ENCODE results near the gene KMT2B.

KMT2B gene

GRCh38 chr19:35752746-35753350 is 35.0 kb downstream of the KMT2B start:
- CTCF ChIA-PET = interaction anchor here (0.8 to 1.8 kb wide), 3 partner anchors 12 to 178 kb away, joined by 3 to 4 read pairs (median 4); no protein-coding TSS in a partner anchor
- TF ChIP-seq, protein P1, sequence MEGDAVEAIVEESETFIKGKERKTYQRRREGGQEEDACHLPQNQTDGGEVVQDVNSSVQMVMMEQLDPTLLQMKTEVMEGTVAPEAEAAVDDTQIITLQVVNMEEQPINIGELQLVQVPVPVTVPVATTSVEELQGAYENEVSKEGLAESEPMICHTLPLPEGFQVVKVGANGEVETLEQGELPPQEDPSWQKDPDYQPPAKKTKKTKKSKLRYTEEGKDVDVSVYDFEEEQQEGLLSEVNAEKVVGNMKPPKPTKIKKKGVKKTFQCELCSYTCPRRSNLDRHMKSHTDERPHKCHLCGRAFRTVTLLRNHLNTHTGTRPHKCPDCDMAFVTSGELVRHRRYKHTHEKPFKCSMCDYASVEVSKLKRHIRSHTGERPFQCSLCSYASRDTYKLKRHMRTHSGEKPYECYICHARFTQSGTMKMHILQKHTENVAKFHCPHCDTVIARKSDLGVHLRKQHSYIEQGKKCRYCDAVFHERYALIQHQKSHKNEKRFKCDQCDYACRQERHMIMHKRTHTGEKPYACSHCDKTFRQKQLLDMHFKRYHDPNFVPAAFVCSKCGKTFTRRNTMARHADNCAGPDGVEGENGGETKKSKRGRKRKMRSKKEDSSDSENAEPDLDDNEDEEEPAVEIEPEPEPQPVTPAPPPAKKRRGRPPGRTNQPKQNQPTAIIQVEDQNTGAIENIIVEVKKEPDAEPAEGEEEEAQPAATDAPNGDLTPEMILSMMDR (IDR thresholded peaks at IDR 0.05; ENCODE audit: control extremely low read depth, extremely low read depth, low read depth, missing control alignments) = no peak
- no peak for DNase-seq (ENCODE audit: extremely low spot score)
- POLR2A ChIA-PET = interaction anchor here (0.6 kb wide), 1 partner anchor 39 kb away, joined by 3 read pairs; no protein-coding TSS in a partner anchor

DNA sequence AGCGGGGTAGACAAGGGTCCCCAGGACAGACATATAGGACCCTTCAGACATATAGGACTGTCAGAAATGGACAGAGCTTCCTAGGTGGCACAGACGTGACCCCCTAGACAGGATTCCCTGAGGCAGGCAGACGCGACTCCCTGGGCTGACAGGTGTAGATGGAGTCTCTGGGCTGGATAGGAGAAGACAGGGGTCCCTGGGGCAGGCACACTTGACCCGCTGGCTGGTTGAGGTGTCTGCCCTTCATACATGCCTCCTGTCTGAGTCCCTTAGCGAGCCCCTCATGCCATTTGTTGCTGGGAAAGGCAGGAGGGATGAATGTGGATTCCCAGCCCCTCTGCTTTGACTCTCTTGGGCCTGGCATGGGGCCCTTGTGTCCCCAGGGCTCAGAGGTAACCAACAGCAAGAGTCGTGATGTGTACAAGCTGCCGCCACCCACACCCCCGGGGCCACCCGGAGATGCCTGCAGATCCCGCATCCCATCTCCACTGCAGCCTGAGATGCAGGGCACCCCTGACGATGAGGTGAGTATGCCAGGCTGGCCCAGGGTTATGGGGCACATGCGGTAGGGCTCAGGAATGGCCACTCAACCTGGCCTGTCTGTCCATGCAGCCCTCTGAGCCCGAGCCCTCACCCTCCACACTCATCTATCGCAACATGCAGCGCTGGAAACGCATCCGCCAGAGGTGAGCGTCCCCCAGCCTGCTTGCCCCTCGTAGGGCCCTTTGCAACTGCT is 36.0 kb downstream of the KMT2B start:
- CTCF ChIA-PET = interaction anchor here (1.6 kb wide), 1 partner anchor 13 kb away, joined by 3 read pairs; no protein-coding TSS in a partner anchor
- TF ChIP-seq, protein P1 (IDR thresholded peaks at IDR 0.05; ENCODE audit: control extremely low read depth, extremely low read depth, low read depth, missing control alignments) = no peak
- DNase-seq (ENCODE audit: extremely low spot score) = no peak
- POLR2A ChIA-PET = no interaction called here

GRCh38 chr19:35754370-35755130 is 36.7 kb downstream of the KMT2B start:
- TF ChIP-seq, protein P1 (IDR thresholded peaks at IDR 0.05; ENCODE audit: control extremely low read depth, extremely low read depth, low read depth, missing control alignments) = no peak
- DNase-seq (ENCODE audit: extremely low spot score) = no peak
- POLR2A ChIA-PET = no interaction called here
- CTCF ChIA-PET = no interaction called here

DNA sequence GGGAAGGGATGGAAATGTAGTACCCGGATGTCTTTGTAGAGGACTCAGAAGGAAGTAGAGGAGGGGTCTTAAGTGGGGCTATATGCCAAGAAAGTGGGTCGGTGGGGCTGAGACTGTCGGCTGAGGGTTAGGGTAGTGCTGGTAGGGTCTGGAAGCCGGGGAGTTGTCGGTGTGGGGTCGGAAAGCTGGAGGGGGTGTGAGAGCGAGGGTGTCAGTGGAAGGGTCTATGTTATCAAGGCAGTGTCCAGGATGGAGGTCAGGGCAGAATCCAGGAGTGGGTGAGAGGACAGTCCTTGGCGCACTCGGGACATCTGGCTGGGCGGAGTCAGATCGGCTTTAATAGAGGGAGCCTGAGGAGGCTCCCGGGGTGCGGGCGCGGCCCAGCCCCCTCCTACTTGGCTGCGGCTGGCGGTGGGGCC is 37.3 kb downstream of the KMT2B start:
- CTCF ChIA-PET = no interaction called here
- POLR2A ChIA-PET = no interaction called here
- no peak for DNase-seq (ENCODE audit: extremely low spot score)
- TF ChIP-seq, protein P1 (IDR thresholded peaks at IDR 0.05; ENCODE audit: control extremely low read depth, extremely low read depth, low read depth, missing control alignments) = no peak

GRCh38 chr19:35755550-35756376 is 38.0 kb downstream of the KMT2B start:
- DNase-seq (ENCODE audit: extremely low spot score) = peak; percentile 20
- TF ChIP-seq, protein P1 (IDR thresholded peaks at IDR 0.05; ENCODE audit: control extremely low read depth, extremely low read depth, low read depth, missing control alignments) = no peak
- ChIA-PET POLR2A (no interaction called here), CTCF (no interaction called here)

Measured in GM10248 (cell line).